Parathyroid adenoma (tissue), 2 donors: Measurements from ENCODE around the gene TRMT44.

Experiments
- H2AFZ ChIP-seq: fragments of 300-600 bp; sonication (generic); one replicate; pipeline ENCODE4 v1.7.0; 2017; ENCODE audit warnings: antibody characterized with exemption, mild to moderate bottlenecking
- H3K27ac ChIP-seq: fragments of 300-600 bp; sonication (generic); one replicate; pipeline ENCODE4 v1.7.0; 2017
- H3K27me3 ChIP-seq: fragments of 300-600 bp; sonication (generic); one replicate; pipeline ENCODE4 v1.7.0; 2017; ENCODE audit warnings: low read length; ENCODE audit not compliant: control insufficient read depth, insufficient read depth
- H3K36me3 ChIP-seq: fragments of 300-600 bp; sonication (generic); one replicate; pipeline ENCODE4 v1.7.0; 2017; ENCODE audit warnings: low read length; ENCODE audit not compliant: control insufficient read depth, insufficient read depth
- H3K4me1 ChIP-seq: fragments of 300-600 bp; sonication (generic); one replicate; pipeline ENCODE4 v1.7.0; 2017; ENCODE audit warnings: control low read depth
- H3K4me2 ChIP-seq: fragments of 300-600 bp; sonication (generic); one replicate; pipeline ENCODE4 v1.7.0; 2017; ENCODE audit warnings: low read length
- H3K4me3 ChIP-seq: fragments of 300-600 bp; sonication (generic); one replicate; pipeline ENCODE4 v1.7.0; 2017; ENCODE audit warnings: low read depth, low read length
- H3K79me2 ChIP-seq: fragments of 300-600 bp; sonication (generic); one replicate; pipeline ENCODE4 v1.7.0; 2017; ENCODE audit warnings: control low read depth
- H3K9ac ChIP-seq: fragments of 300-600 bp; sonication (generic); one replicate; pipeline ENCODE4 v1.7.0; 2017; ENCODE audit warnings: mild to moderate bottlenecking
- H3K9me3 ChIP-seq: fragments of 300-600 bp; sonication (generic); one replicate; pipeline ENCODE4 v1.7.0; 2017; ENCODE audit warnings: low read length; ENCODE audit not compliant: control insufficient read depth
- CTCF ChIP-seq: fragments of 300-600 bp; sonication (generic); IDR thresholded peaks from one replicate; pipeline ENCODE4 v1.7.0; 2017; ENCODE audit warnings: antibody characterized with exemption, mild to moderate bottlenecking
- donor health status: primary hyperparathyroidism.

TRMT44 gene

DNA sequence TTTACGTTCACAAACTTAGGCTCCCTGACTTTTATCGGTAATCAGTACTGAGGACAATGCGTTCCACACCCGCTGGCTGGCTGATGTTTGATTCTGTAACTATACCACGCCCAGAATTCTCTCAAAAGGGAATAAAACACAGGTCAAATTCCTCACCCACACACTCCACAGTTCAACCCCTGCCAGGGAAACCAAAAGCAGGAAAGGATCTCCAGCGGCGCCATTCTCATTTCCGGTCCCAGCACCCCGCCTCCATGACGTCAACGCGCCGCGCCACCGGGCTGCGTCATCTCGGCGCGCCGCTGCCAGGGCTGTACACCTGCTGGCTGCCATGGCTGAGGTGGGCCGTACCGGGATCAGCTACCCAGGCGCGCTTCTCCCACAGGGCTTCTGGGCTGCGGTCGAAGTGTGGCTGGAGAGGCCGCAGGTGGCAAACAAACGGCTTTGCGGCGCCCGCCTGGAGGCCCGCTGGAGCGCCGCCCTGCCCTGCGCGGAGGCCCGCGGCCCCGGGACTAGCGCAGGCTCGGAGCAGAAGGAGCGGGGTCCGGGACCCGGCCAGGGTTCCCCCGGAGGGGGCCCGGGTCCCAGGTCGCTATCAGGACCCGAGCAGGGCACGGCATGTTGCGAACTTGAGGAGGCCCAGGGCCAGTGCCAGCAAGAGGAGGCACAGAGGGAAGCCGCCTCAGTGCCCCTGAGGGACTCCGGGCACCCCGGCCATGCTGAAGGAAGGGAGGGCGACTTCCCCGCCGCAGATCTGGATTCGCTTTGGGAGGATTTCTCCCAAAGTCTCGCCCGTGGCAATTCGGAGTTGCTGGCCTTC is at the start of gene TRMT44, which contains the start of gene ACOX3:
Gene TRMT44, plus strand, starts transcription at position 286 of the 820 bp plus-strand sequence. Its CDS starts 46 bp downstream, at position 332.
Gene ACOX3, minus strand, starts transcription at position 232 of the 820 bp plus-strand sequence. CDS start 24,202 bp downstream, outside the sequence.
- Histone ChIP-seq H3K79me2 (peaks cover 18% of the 10 kb centered on the region), H3K9me3 (no peaks in the 10 kb centered on the region), H3K9ac (peak within 1 kb of the TSS; percentile 61), H3K4me1 (peaks cover 4% of the 10 kb centered on the region), H2AFZ (peak within 1 kb of the TSS; percentile 91), H3K36me3 (no peaks in the 10 kb centered on the region), H3K4me2 (peak within 1 kb of the TSS; percentile 99), H3K4me3 (peak within 1 kb of the TSS; percentile 99), H3K27me3 (no peaks in the 10 kb centered on the region), H3K27ac (peak within 1 kb of the TSS; percentile 92)
- TF ChIP-seq CTCF = no peak

DNA sequence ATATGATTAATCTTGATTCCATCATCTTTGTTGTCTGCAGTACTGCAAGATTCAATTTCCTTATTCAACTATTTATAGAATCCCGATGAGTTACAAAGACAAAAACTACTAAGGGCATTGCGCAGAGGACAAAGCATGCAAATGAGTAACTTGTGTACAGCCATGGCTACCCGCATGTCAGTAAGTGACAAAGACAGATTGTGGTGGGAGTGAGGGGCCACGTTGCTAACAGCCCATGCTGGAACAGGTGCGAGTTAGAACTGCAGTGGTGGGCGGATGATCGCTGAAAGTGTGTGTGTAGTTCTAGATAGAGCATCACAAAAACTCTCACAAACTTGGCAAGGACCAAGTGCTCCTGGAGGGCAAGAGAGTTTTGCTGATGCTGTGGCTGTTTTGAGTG is 49.5 kb upstream of the TRMT44 start:
- no peak for TF ChIP-seq CTCF
- H3K9me3 ChIP-seq = no peaks in the 10 kb centered on the region
- no peak overlapping the region for H3K4me3 ChIP-seq
- H3K27ac ChIP-seq = no peak overlapping the region
- no peak overlapping the region for H2AFZ ChIP-seq
- H3K4me1 ChIP-seq = peaks cover 3% of the 10 kb centered on the region
- H3K36me3 ChIP-seq = no peaks in the 10 kb centered on the region
- no peaks in the 10 kb centered on the region for H3K27me3 ChIP-seq
- no peak overlapping the region for H3K4me2 ChIP-seq
- H3K9ac ChIP-seq = no peak overlapping the region
- no peaks in the 10 kb centered on the region for H3K79me2 ChIP-seq

GRCh38 chr4:8391972-8392371 is 48.6 kb upstream of the TRMT44 start:
- H2AFZ ChIP-seq = no peak overlapping the region
- H3K27ac ChIP-seq = no peak overlapping the region
- no peak overlapping the region for H3K4me3 ChIP-seq
- peaks cover 3% of the 10 kb centered on the region for H3K4me1 ChIP-seq
- no peaks in the 10 kb centered on the region for H3K79me2 ChIP-seq
- no peaks in the 10 kb centered on the region for H3K36me3 ChIP-seq
- no peak for TF ChIP-seq CTCF
- H3K9me3 ChIP-seq = no peaks in the 10 kb centered on the region
- no peak overlapping the region for H3K9ac ChIP-seq
- H3K27me3 ChIP-seq = no peaks in the 10 kb centered on the region
- no peak overlapping the region for H3K4me2 ChIP-seq

GRCh38 chr4:8392591-8393190 is 47.9 kb upstream of the TRMT44 start:
- Histone ChIP-seq H3K27ac (no peak overlapping the region), H3K9me3 (no peaks in the 10 kb centered on the region), H3K27me3 (no peaks in the 10 kb centered on the region), H2AFZ (no peak overlapping the region), H3K9ac (no peak overlapping the region), H3K36me3 (no peaks in the 10 kb centered on the region), H3K79me2 (no peaks in the 10 kb centered on the region), H3K4me1 (peaks cover 3% of the 10 kb centered on the region), H3K4me3 (no peak overlapping the region), H3K4me2 (no peak overlapping the region)
- no peak for TF ChIP-seq CTCF
